IMR-90 (cell line): ENCODE results near the gene SLC16A4. TPM values are rescaled to one million over a fixed set of nuclear protein-coding genes. Genes with fewer than 3 reads are reported as not detected.

ENCODE experiments used
- ATAC-seq: fragments of 200-7000 bp; cut with Tn5 transposase; 2 replicates; pipeline ENCODE4 v1.9.1; 2020; ENCODE audit warnings: low read depth, mild to moderate bottlenecking, moderate library complexity
- BruUV-seq: library from RNA; stranded (reverse); fragments of 400-500 nt; replicated peaks from 2 replicates; lab custom pipeline; 2021; lab: Mats Ljungman, UMichigan
- CTCF ChIA-PET: fragments of 300-600 bp; formaldehyde crosslinking; extraction: SDS; loops from one replicate; lab custom pipeline; 2021; ENCODE audit warnings: antibody characterized with exemption; lab: Yijun Ruan, JAX
- POLR2A ChIA-PET: fragments of 300-600 bp; sonication (Branson Sonifier 250); formaldehyde crosslinking; loops from one replicate; lab custom pipeline; 2022; ENCODE audit warnings: antibody characterized with exemption; ENCODE audit not compliant: unreplicated experiment; lab: Charles Lee
- DNase-seq: peaks from one replicate; pipeline ENCODE4 v3.0.0; 2013
- H2AFZ ChIP-seq: replicated peaks from 2 replicates; pipeline ENCODE3; 2013; ENCODE audit warnings: low read length, mild to moderate bottlenecking; ENCODE audit not compliant: poor library complexity
- H2AK5ac ChIP-seq: 2 replicates; pipeline ENCODE4 v1.6.1; 2013; ENCODE audit warnings: low read depth, low read length, inconsistent platforms
- H2AK9ac ChIP-seq: replicated peaks from 2 replicates; pipeline ENCODE3; 2013; ENCODE audit warnings: mild to moderate bottlenecking, low read depth, low read length, moderate library complexity; ENCODE audit not compliant: poor library complexity
- H2BK120ac ChIP-seq: 2 replicates; pipeline ENCODE4 v1.6.1; 2013; ENCODE audit warnings: low read depth, low read length, inconsistent platforms
- H2BK15ac ChIP-seq: 3 replicates; pipeline ENCODE4 v1.6.1; 2013; ENCODE audit warnings: low read depth, low read length, inconsistent platforms
- H2BK20ac ChIP-seq: 2 replicates; pipeline ENCODE4 v1.6.1; 2013; ENCODE audit warnings: low read depth, mild to moderate bottlenecking, inconsistent platforms, low read length, moderate library complexity
- H2BK5ac ChIP-seq: 2 replicates; pipeline ENCODE4 v1.6.1; 2013; ENCODE audit warnings: mild to moderate bottlenecking, low read depth, low read length, inconsistent platforms; ENCODE audit not compliant: poor library complexity, severe bottlenecking
- H3K14ac ChIP-seq: replicated peaks from 2 replicates; pipeline ENCODE4 v1.6.1; 2013; ENCODE audit warnings: low read depth, low read length, inconsistent platforms
- H3K18ac ChIP-seq: 2 replicates; pipeline ENCODE4 v1.6.1; 2013; ENCODE audit warnings: low read depth, low read length, control low read depth
- H3K23ac ChIP-seq: 2 replicates; pipeline ENCODE4 v1.6.1; 2013; ENCODE audit warnings: low read depth, low read length, inconsistent platforms
- H3K27ac ChIP-seq: 2 replicates; pipeline ENCODE4 v1.5.1; 2013; ENCODE audit warnings: mild to moderate bottlenecking, control low read depth, low read length; ENCODE audit not compliant: insufficient read depth
- H3K27me3 ChIP-seq: 2 replicates; pipeline ENCODE4 v1.6.1; 2013; ENCODE audit warnings: low read length; ENCODE audit not compliant: control insufficient read depth, insufficient read depth
- H3K36me3 ChIP-seq: 2 replicates; pipeline ENCODE4 v1.6.1; 2013; ENCODE audit warnings: low read length, mixed read lengths; ENCODE audit not compliant: control insufficient read depth, insufficient read depth
- H3K4ac ChIP-seq: 2 replicates; pipeline ENCODE4 v1.6.1; 2013; ENCODE audit warnings: low read depth, low read length, inconsistent platforms
- H3K4me1 ChIP-seq: 2 replicates; pipeline ENCODE4 v1.6.1; 2013; ENCODE audit warnings: low read length, mixed read lengths; ENCODE audit not compliant: control insufficient read depth, insufficient read depth
- H3K4me2 ChIP-seq: 2 replicates; pipeline ENCODE4 v1.6.1; 2013; ENCODE audit warnings: low read depth, mild to moderate bottlenecking, control low read depth, low read length, moderate library complexity
- H3K4me3 ChIP-seq: 2 replicates; pipeline ENCODE4 v1.5.1; 2013; ENCODE audit warnings: low read depth, mild to moderate bottlenecking, control low read depth, low read length, moderate library complexity; ENCODE audit not compliant: insufficient read depth
- H3K56ac ChIP-seq: 2 replicates; pipeline ENCODE4 v1.6.1; 2013; ENCODE audit warnings: low read length, inconsistent platforms; ENCODE audit not compliant: insufficient read depth; ENCODE audit errors: extremely low read depth
- H3K79me1 ChIP-seq, 2 experiments: 2 replicates each; pipeline ENCODE4 v1.6.1; 2013; ENCODE audit warnings: low read length in 2 of 2, inconsistent platforms in 1 of 2, low read depth in 1 of 2
- H3K9ac ChIP-seq: 2 replicates; pipeline ENCODE4 v1.6.1; 2013; ENCODE audit warnings: low read depth, low read length, control low read depth
- H3K9me1 ChIP-seq: 2 replicates; pipeline ENCODE4 v1.6.1; 2013; ENCODE audit warnings: low read length, inconsistent platforms; ENCODE audit not compliant: insufficient read depth
- H3K9me3 ChIP-seq: 2 replicates; pipeline ENCODE4 v1.6.1; 2013; ENCODE audit warnings: low read length; ENCODE audit not compliant: control insufficient read depth, insufficient read depth
- H4K20me1 ChIP-seq: 2 replicates; pipeline ENCODE4 v1.6.1; 2013; ENCODE audit warnings: low read length, inconsistent platforms; ENCODE audit not compliant: insufficient read depth
- H4K5ac ChIP-seq: 2 replicates; pipeline ENCODE4 v1.6.1; 2013; ENCODE audit warnings: mild to moderate bottlenecking, low read depth, low read length, control low read depth
- H4K8ac ChIP-seq, 2 experiments: 2 replicates each; pipeline ENCODE4 v1.6.1; 2013; ENCODE audit warnings: low read depth in 2 of 2, low read length in 2 of 2, control low read depth in 1 of 2, inconsistent platforms in 1 of 2
- H4K91ac ChIP-seq: 2 replicates; pipeline ENCODE4 v1.6.1; 2013; ENCODE audit warnings: low read depth, low read length, inconsistent platforms; ENCODE audit not compliant: insufficient read depth
- MAZ ChIP-seq: IDR thresholded peaks from 2 replicates; pipeline ENCODE4 v1.6.1; 2012; ENCODE audit warnings: low read depth, mild to moderate bottlenecking, low read length, improper control_type of control experiment, moderate library complexity, borderline replicate concordance
- WGBS, 2 experiments: methylation state at CpG; one replicate each; pipeline versions ENCODE4 v1.1.5 to v1.1.7; 2013; ENCODE audit warnings: missing lambda C conversion rate in 2 of 2; ENCODE audit not compliant: insufficient read length in 1 of 2; ENCODE audit errors: extremely low coverage in 2 of 2; 5-methylcytosine and 5-hydroxymethylcytosine counted together
- dilution Hi-C: fragments of 300-500 bp; cut with HindIII; formaldehyde crosslinking; loops from one replicate; pipeline ENCODE4 v1.14.3; 2018; ENCODE audit warnings: low sequenced_read_pairs; ENCODE audit not compliant: unreplicated experiment
- in situ Hi-C: fragments of 300-500 bp; cut with MboI; formaldehyde crosslinking; loops from 3 replicates; pipeline ENCODE4 v1.14.3; 2019; ENCODE audit warnings: low sequenced_read_pairs, inconsistent platforms, mixed read lengths
- intact Hi-C: fragments of 100-400 bp; cut with micrococcal nuclease; formaldehyde crosslinking; loops from 2 replicates; pipeline ENCODE4 v1.10.0; 2022
- polyA plus RNA-seq, 3 experiments: library from polyadenylated mRNA; depleted of rRNA; stranded (reverse); fragments of >200 nt; gene quantifications; 2 replicates each; pipeline ENCODE4 v1.2.3, GENCODE V29; 2012; ENCODE audit warnings: low replicate concordance in 1 of 3
- total RNA-seq: library from RNA; depleted of rRNA; stranded (reverse); fragments of >200 nt; gene quantifications from 2 replicates; pipeline ENCODE4 v1.2.3, GENCODE V29; 2012

SLC16A4 gene
- total and polyA plus RNA-seq, 2 of the 4 experiments (the other 2 are of a cell fraction): 27.7 to 65.2 TPM

DNA sequence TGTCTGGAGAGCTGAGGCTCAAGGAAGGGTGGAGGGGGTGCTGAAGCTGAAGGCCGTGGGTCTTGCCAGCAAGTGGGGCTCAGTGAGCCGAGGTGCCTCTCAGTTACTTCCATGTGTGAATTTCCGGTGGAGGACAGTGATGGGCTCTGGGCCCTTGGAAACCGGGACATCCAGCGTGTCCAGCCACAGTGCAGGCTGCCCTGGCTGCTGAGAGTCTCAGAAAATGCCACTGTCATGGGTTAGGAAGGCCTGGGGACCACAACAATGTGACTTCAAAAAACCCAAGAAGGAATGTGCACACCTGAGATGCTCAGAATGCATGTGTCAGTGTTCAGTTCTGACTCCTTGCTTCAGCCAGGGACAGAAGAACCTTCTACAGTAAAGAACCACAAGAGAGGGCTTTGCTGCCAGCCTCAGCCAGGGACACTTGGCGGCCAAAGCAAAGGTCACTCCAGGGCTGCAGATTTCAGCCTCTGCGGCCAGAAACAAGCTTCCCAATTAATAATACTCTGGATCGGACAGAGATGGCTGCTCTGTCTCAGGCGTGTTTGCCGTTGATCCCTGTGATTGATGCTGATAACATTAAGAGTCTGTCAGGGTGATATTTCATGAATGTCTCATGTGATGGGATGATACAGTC lies 29.3 kb upstream of the SLC16A4 start:
- DNase-seq (no peak), ATAC-seq (no peak)
- intact Hi-C loops (no loop called here), dilution Hi-C loops (no loop called here), in situ Hi-C loops (no loop called here)
- no peak overlapping the region for H4K5ac ChIP-seq
- no peaks in the 10 kb centered on the region for H3K36me3 ChIP-seq
- H3K14ac ChIP-seq: no peak overlapping the region
- no peak overlapping the region for H2AK5ac ChIP-seq
- H2BK120ac ChIP-seq: no peak overlapping the region
- H3K27ac ChIP-seq: no peak overlapping the region
- H2AFZ ChIP-seq: no peak overlapping the region
- H4K8ac ChIP-seq: no peak overlapping the region
- no peak overlapping the region for H4K91ac ChIP-seq
- H3K79me1 ChIP-seq: no peaks in the 10 kb centered on the region
- no peak overlapping the region for H2BK5ac ChIP-seq
- POLR2A ChIA-PET: no interaction called here
- H3K4ac ChIP-seq: no peak overlapping the region
- no TSS peak for BruUV-seq
- no peak for TF ChIP-seq MAZ
- CTCF ChIA-PET: interaction anchor here (1.2 to 1.5 kb wide), 2 partner anchors 13 to 40 kb away, joined by 4 read pairs; no protein-coding TSS in a partner anchor
- H3K9me1 ChIP-seq: no peaks in the 10 kb centered on the region
- no peak overlapping the region for H3K9ac ChIP-seq
- 58% methylated on average over 7 of the region's 10 CpGs; no CpG with 5 or more reads in 1 of the 2 experiments for WGBS, 2 experiments
- no peak overlapping the region for H3K56ac ChIP-seq
- no peaks in the 10 kb centered on the region for H4K20me1 ChIP-seq
- H2BK20ac ChIP-seq: no peak overlapping the region
- no peaks in the 10 kb centered on the region for H3K9me3 ChIP-seq
- no peak overlapping the region for H3K4me3 ChIP-seq
- no peaks in the 10 kb centered on the region for H3K4me1 ChIP-seq
- no peak overlapping the region for H3K4me2 ChIP-seq
- no peak overlapping the region for H3K18ac ChIP-seq
- H2BK15ac ChIP-seq: no peak overlapping the region
- H2AK9ac ChIP-seq: no peak overlapping the region
- peaks cover 15% of the 10 kb centered on the region for H3K27me3 ChIP-seq
- no peak overlapping the region for H3K23ac ChIP-seq
